OCI-LY7 (cell line): ENCODE results near the gene CCDC51. TPM values are rescaled to one million over a fixed set of nuclear protein-coding genes. Genes with fewer than 3 reads are reported as not detected.

ENCODE experiments used
- BruUV-seq: library from RNA; stranded (reverse); fragments of 400-500 nt; replicated peaks from 2 replicates; lab custom pipeline; 2021; lab: Mats Ljungman, UMichigan
- CTCF ChIA-PET: fragments of 300-600 bp; sonication (Branson Sonifier 250); formaldehyde crosslinking; loops from one replicate; lab custom pipeline; 2022; ENCODE audit warnings: antibody characterized with exemption; ENCODE audit not compliant: unreplicated experiment; lab: Charles Lee
- POLR2A ChIA-PET: fragments of 300-600 bp; sonication (Branson Sonifier 250); formaldehyde crosslinking; loops from one replicate; lab custom pipeline; 2022; ENCODE audit warnings: antibody characterized with exemption; lab: Charles Lee
- DNase-seq: peaks from one replicate; pipeline ENCODE4 v3.0.0-alpha.2; 2015; ENCODE audit warnings: low spot score
- H2AFZ ChIP-seq: fragments of 200-600 bp; sonication (generic), shearing (Covaris generic); 2 replicates; pipeline ENCODE4 v1.6.1; 2014; ENCODE audit warnings: mild to moderate bottlenecking, antibody characterized with exemption, low read length, moderate library complexity
- H3K27ac ChIP-seq: fragments of 200-600 bp; sonication (generic); 2 replicates; pipeline ENCODE4 v1.5.1; 2014; ENCODE audit warnings: mixed run types, low read depth, mild to moderate bottlenecking, moderate library complexity, low read length, inconsistent platforms; ENCODE audit not compliant: poor library complexity, severe bottlenecking
- H3K36me3 ChIP-seq: fragments of 200-600 bp; sonication (generic); 2 replicates; pipeline ENCODE4 v1.6.1; 2014; ENCODE audit warnings: mild to moderate bottlenecking, antibody characterized with exemption, low read length, moderate library complexity, mixed read lengths; ENCODE audit not compliant: insufficient read depth
- H3K4me1 ChIP-seq: fragments of 200-600 bp; sonication (generic); 2 replicates; pipeline ENCODE4 v1.5.1; 2014; ENCODE audit warnings: mild to moderate bottlenecking, low read length; ENCODE audit not compliant: insufficient read depth, poor library complexity, severe bottlenecking
- H3K4me2 ChIP-seq: fragments of 200-600 bp; sonication (generic); 2 replicates; pipeline ENCODE4 v1.6.1; 2014; ENCODE audit warnings: mild to moderate bottlenecking, low read length
- H3K4me3 ChIP-seq: fragments of 200-600 bp; sonication (generic); 2 replicates; pipeline ENCODE4 v1.5.1; 2014; ENCODE audit warnings: mild to moderate bottlenecking, low read depth, low read length; ENCODE audit not compliant: poor library complexity, severe bottlenecking
- H3K79me2 ChIP-seq: fragments of 200-600 bp; sonication (generic); 2 replicates; pipeline ENCODE4 v1.6.1; 2016; ENCODE audit warnings: low read depth, mild to moderate bottlenecking, low read length, moderate library complexity, mixed read lengths; ENCODE audit not compliant: insufficient read depth
- H3K9me2 ChIP-seq: fragments of 200-600 bp; sonication (generic); 2 replicates; pipeline ENCODE4 v1.6.1; 2016; ENCODE audit warnings: mild to moderate bottlenecking, low read length, mixed read lengths; ENCODE audit not compliant: insufficient read depth
- H3K9me3 ChIP-seq: fragments of 200-600 bp; sonication (generic); 2 replicates; pipeline ENCODE4 v1.6.1; 2014; ENCODE audit warnings: mild to moderate bottlenecking, mixed run types, low read length, mixed read lengths
- H4K20me1 ChIP-seq: fragments of 200-600 bp; sonication (generic); 2 replicates; pipeline ENCODE4 v1.6.1; 2014; ENCODE audit warnings: mild to moderate bottlenecking, antibody characterized with exemption, low read length, moderate library complexity, mixed read lengths; ENCODE audit not compliant: insufficient read depth
- EZH2phosphoT487 ChIP-seq: fragments of 200-600 bp; sonication (generic); IDR thresholded peaks from 2 replicates; pipeline ENCODE4 v1.6.1; 2018; ENCODE audit warnings: low read depth, borderline replicate concordance, mild to moderate bottlenecking, mixed run types, antibody characterized with exemption, low read length, moderate library complexity, mixed read lengths
- intact Hi-C: fragments of 100-400 bp; cut with micrococcal nuclease; formaldehyde crosslinking; loops from one replicate; pipeline ENCODE4 v1.10.0; 2022; ENCODE audit not compliant: unreplicated experiment
- total RNA-seq, 2 experiments: library from RNA; depleted of rRNA in 1 of 2; stranded (reverse); fragments of >200 nt in 1 of 2; shearing (Covaris generic) in 1 of 2; gene quantifications; 2 replicates each; pipeline ENCODE4 v1.2.3, GENCODE V29; 2014 to 2022
- TF ChIP-seq, protein P1 (sequence below): fragments of 200-600 bp; sonication (generic); conservative IDR thresholded peaks from 2 replicates; pipeline ENCODE4 v1.5.1; 2014; ENCODE audit warnings: mild to moderate bottlenecking, antibody characterized with exemption, low read length, moderate library complexity, mixed read lengths

Gene CCDC51
- total RNA-seq, 2 experiments from 2014 or later, result 23.0 to 24.9 TPM

DNA sequence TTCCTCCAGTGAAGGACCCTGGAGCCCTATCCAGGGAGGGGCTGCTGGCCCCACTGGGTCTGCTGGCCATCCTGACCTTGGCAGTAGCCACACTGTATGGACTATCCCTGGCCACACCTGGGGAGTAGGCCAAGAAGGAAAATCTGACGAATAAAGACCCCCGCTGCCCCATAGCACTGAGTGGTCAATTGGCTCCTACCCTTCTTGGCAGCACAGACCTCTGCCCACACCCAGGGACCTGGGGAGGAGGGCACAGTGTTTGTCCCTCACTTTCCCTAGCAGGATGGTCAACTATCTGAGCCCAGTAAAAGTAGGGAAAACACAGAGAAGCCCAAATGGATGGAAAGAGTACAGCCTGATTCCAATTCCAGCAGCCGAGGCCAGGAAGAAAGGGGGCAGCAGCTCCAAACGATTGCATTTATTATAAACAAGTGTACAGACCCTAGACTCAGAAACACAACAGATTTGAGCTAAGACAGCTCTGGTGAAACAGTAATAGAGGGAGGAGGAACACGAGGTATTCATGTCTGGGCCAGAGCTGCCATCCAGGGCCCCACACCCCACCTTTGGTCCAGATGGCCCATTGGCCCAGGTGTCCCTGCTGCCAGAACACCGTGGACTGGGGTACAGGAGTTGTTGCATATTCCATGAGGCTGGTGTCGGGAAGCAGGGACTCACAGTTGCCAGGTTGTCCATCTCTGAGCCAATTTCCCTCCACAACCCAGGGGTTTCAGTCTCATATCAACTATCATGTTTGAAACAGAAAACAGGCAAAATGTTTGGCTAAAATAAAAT is 27.8 kb upstream of the CCDC51 start:
- H4K20me1 ChIP-seq, result no peaks in the 10 kb centered on the region; the same call in 1 of the 2 replicates
- H3K79me2 ChIP-seq, result peaks cover 51% of the 10 kb centered on the region
- peaks cover 64% of the 10 kb centered on the region for H3K4me1 ChIP-seq
- H2AFZ ChIP-seq, result no peak overlapping the region
- no peak for DNase-seq
- H3K4me3 ChIP-seq, result peak overlapping the region; percentile 72
- TF ChIP-seq, protein P1, sequence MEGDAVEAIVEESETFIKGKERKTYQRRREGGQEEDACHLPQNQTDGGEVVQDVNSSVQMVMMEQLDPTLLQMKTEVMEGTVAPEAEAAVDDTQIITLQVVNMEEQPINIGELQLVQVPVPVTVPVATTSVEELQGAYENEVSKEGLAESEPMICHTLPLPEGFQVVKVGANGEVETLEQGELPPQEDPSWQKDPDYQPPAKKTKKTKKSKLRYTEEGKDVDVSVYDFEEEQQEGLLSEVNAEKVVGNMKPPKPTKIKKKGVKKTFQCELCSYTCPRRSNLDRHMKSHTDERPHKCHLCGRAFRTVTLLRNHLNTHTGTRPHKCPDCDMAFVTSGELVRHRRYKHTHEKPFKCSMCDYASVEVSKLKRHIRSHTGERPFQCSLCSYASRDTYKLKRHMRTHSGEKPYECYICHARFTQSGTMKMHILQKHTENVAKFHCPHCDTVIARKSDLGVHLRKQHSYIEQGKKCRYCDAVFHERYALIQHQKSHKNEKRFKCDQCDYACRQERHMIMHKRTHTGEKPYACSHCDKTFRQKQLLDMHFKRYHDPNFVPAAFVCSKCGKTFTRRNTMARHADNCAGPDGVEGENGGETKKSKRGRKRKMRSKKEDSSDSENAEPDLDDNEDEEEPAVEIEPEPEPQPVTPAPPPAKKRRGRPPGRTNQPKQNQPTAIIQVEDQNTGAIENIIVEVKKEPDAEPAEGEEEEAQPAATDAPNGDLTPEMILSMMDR, result no peak
- no peak for TF ChIP-seq EZH2phosphoT487
- intact Hi-C loops, result loop anchor here (2.0 kb wide), 1 partner anchor 21 kb away; the partner anchor contains the start of gene ATRIP
- H3K36me3 ChIP-seq, result peaks cover 35% of the 10 kb centered on the region
- H3K9me3 ChIP-seq, result no peaks in the 10 kb centered on the region
- no peaks in the 10 kb centered on the region for H3K9me2 ChIP-seq
- peak overlapping the region; percentile 15 for H3K27ac ChIP-seq
- ChIA-PET POLR2A (interaction anchor here (0.7 kb wide), 1 partner anchor 28 kb away, joined by 3 read pairs; the partner anchor contains the start of genes CCDC51 and TMA7), CTCF (no interaction called here)
- BruUV-seq, result no TSS peak
- peak overlapping the region; percentile 86 for H3K4me2 ChIP-seq

GRCh38 chr3:48467110-48467454 is 27.2 kb upstream of the CCDC51 start:
- Histone ChIP-seq H3K4me2 (peak overlapping the region; percentile 86), H3K79me2 (peaks cover 47% of the 10 kb centered on the region), H3K36me3 (peaks cover 36% of the 10 kb centered on the region), H3K4me3 (peak overlapping the region; percentile 72), H3K9me2 (no peaks in the 10 kb centered on the region), H3K27ac (peak overlapping the region; percentile 59), H3K9me3 (no peaks in the 10 kb centered on the region), H3K4me1 (peaks cover 63% of the 10 kb centered on the region), H2AFZ (no peak overlapping the region), H4K20me1 (no peaks in the 10 kb centered on the region; the same call in 1 of the 2 replicates)
- TF ChIP-seq, protein P1, result no peak
- no peak for TF ChIP-seq EZH2phosphoT487
- CTCF ChIA-PET, result no interaction called here
- no TSS peak for BruUV-seq
- POLR2A ChIA-PET, result interaction anchor here (0.7 kb wide), 1 partner anchor 27 kb away, joined by 3 read pairs; the partner anchor contains the start of genes CCDC51 and TMA7
- no peak for DNase-seq
- intact Hi-C loops, result loop anchor here (2.0 kb wide), 1 partner anchor 20 kb away; the partner anchor contains the start of gene ATRIP
